DND-41 (cell line): ENCODE data around the gene GPR183.

Source experiments
- ATAC-seq: fragments of 200-7000 bp; cut with Tn5 transposase; 3 replicates; pipeline ENCODE4 v1.9.1; 2021; ENCODE audit warnings: low read depth; ENCODE audit not compliant: insufficient read depth
- DNase-seq: peaks from one replicate; pipeline ENCODE4 v3.0.0-alpha.2; 2020
- H2AFZ ChIP-seq: 2 replicates; pipeline ENCODE4 v1.6.0; 2012; ENCODE audit warnings: low read depth, low read length
- H3K27ac ChIP-seq: 2 replicates; pipeline ENCODE4 v1.5.1; 2012; ENCODE audit warnings: low read length, inconsistent platforms
- H3K27me3 ChIP-seq: fragments of 200-600 bp; sonication (generic); 2 replicates; pipeline ENCODE4 v1.6.0; 2012; ENCODE audit warnings: low read length, mild to moderate bottlenecking, inconsistent platforms; ENCODE audit not compliant: insufficient read depth, poor library complexity
- H3K36me3 ChIP-seq: 2 replicates; pipeline ENCODE4 v1.5.1; 2012; ENCODE audit warnings: low read length, inconsistent platforms; ENCODE audit not compliant: insufficient read depth
- H3K4me1 ChIP-seq: 2 replicates; pipeline ENCODE4 v1.5.1; 2012; ENCODE audit warnings: mild to moderate bottlenecking, low read length; ENCODE audit not compliant: insufficient read depth
- H3K4me2 ChIP-seq: 2 replicates; pipeline ENCODE4 v1.6.0; 2012; ENCODE audit warnings: mild to moderate bottlenecking, moderate library complexity, low read length, inconsistent platforms; ENCODE audit not compliant: insufficient read depth
- H3K4me3 ChIP-seq, 2 experiments: fragments of 200-600 bp in 1 of 2; shearing (Covaris generic) in 1 of 2; 2 replicates each; pipeline ENCODE4 v1.5.1; 2012 to 2016; ENCODE audit warnings: inconsistent platforms in 2 of 2, low read length in 2 of 2, mild to moderate bottlenecking in 2 of 2, low read depth in 1 of 2, moderate library complexity in 1 of 2
- H3K79me2 ChIP-seq: 2 replicates; pipeline ENCODE4 v1.6.0; 2012; ENCODE audit warnings: low read length, inconsistent platforms; ENCODE audit not compliant: insufficient read depth
- H3K9ac ChIP-seq: 2 replicates; pipeline ENCODE4 v1.6.0; 2012; ENCODE audit warnings: low read depth, mild to moderate bottlenecking, inconsistent platforms, low read length, moderate library complexity
- H3K9me3 ChIP-seq: 2 replicates; pipeline ENCODE4 v1.5.1; 2012; ENCODE audit warnings: low read length, moderate library complexity, mild to moderate bottlenecking, inconsistent platforms; ENCODE audit not compliant: insufficient read depth, severe bottlenecking
- H4K20me1 ChIP-seq: 2 replicates; pipeline ENCODE4 v1.6.0; 2012; ENCODE audit warnings: low read length; ENCODE audit not compliant: insufficient read depth
- CTCF ChIP-seq: IDR thresholded peaks from 2 replicates; pipeline ENCODE4 v1.5.1; 2012; ENCODE audit warnings: borderline replicate concordance, low read length, moderate library complexity, mild to moderate bottlenecking; ENCODE audit not compliant: poor library complexity, severe bottlenecking; ENCODE audit errors: extremely low read depth
- EZH2 ChIP-seq: IDR thresholded peaks from 3 replicates; pipeline ENCODE4 v1.6.1; 2012; ENCODE audit warnings: borderline replicate concordance, low read depth, mild to moderate bottlenecking, moderate library complexity, low read length, inconsistent platforms; ENCODE audit not compliant: severe bottlenecking

Gene GPR183

GRCh38 chr13:99294198-99294597 lies 13.0 kb downstream of the GPR183 start:
- peaks cover 2% of the 10 kb centered on the region; the same call in 1 of the 2 replicates for H4K20me1 ChIP-seq

GRCh38 chr13:99293178-99293577 lies 14.0 kb downstream of the GPR183 start:
- no peak overlapping the region for H3K27ac ChIP-seq

More at GRCh38 chr13:99294198-99294597, 13.0 kb downstream of the GPR183 start:
- H3K4me3 ChIP-seq, result no peak overlapping the region
- H3K27me3 ChIP-seq, result no peaks in the 10 kb centered on the region
- no peak overlapping the region for H3K9ac ChIP-seq
- no peak overlapping the region for H2AFZ ChIP-seq
- H3K79me2 ChIP-seq, result 0 out of 2 replicates have a peak, but pooled peaks cover 8% of the 10 kb centered on the region
- peaks cover 24% of the 10 kb centered on the region; the same call in 1 of the 2 replicates for H3K36me3 ChIP-seq
- ATAC-seq (no peak), DNase-seq (no peak)
- no peaks in the 10 kb centered on the region for H3K4me1 ChIP-seq
- H3K4me2 ChIP-seq, result no peak overlapping the region
- H3K9me3 ChIP-seq, result no peaks in the 10 kb centered on the region
- no peak for TF ChIP-seq EZH2
- no peak for TF ChIP-seq CTCF
- H3K27ac ChIP-seq, result no peak overlapping the region

GRCh38 chr13:99290894-99291293 lies 16.3 kb downstream of the GPR183 start:
- Histone ChIP-seq H3K4me3 (no peak overlapping the region), H3K27me3 (no peaks in the 10 kb centered on the region), H3K9ac (no peak overlapping the region), H3K4me1 (no peaks in the 10 kb centered on the region), H3K27ac (no peak overlapping the region), H3K36me3 (peaks cover 43% of the 10 kb centered on the region), H2AFZ (no peak overlapping the region), H3K79me2 (peaks cover 16% of the 10 kb centered on the region), H3K9me3 (no peaks in the 10 kb centered on the region), H4K20me1 (peaks cover 4% of the 10 kb centered on the region; the same call in 1 of the 2 replicates), H3K4me2 (no peak overlapping the region)
- ATAC-seq (no peak), DNase-seq (no peak)
- TF ChIP-seq CTCF (no peak), EZH2 (no peak)

More at GRCh38 chr13:99293178-99293577, 14.0 kb downstream of the GPR183 start:
- ATAC-seq (no peak), DNase-seq (no peak)
- no peak overlapping the region for H3K4me2 ChIP-seq
- no peaks in the 10 kb centered on the region for H3K27me3 ChIP-seq
- H3K4me1 ChIP-seq, result no peaks in the 10 kb centered on the region
- no peaks in the 10 kb centered on the region for H3K9me3 ChIP-seq
- no peak overlapping the region for H3K9ac ChIP-seq
- H3K36me3 ChIP-seq, result peaks cover 29% of the 10 kb centered on the region; the same call in 1 of the 2 replicates
- peaks cover 2% of the 10 kb centered on the region; the same call in 1 of the 2 replicates for H4K20me1 ChIP-seq
- H3K79me2 ChIP-seq, result peaks cover 8% of the 10 kb centered on the region; the same call in 1 of the 2 replicates
- no peak overlapping the region for H3K4me3 ChIP-seq
- TF ChIP-seq EZH2 (no peak), CTCF (no peak)
- H2AFZ ChIP-seq, result no peak overlapping the region
